Dermis microvascular lymphatic vessel endothelial cell (primary cell): ENCODE measurements around the gene ACTR2. TPM values are rescaled to one million over a fixed set of nuclear protein-coding genes. Genes with fewer than 3 reads are reported as not detected.
"Not testable (repeated sequence)": the region's sequence is repeated elsewhere in the genome, so short reads cannot be mapped to it uniquely, and the experiment has no call there.

Experiments
- DNase-seq, 2 donors: peaks; one replicate each; pipeline versions ENCODE4 v3.0.0 to v3.0.0-alpha.2; 2010; ENCODE audit warnings: low read depth in 2 of 2
- total RNA-seq: library from RNA; depleted of rRNA; stranded (reverse); fragments of >200 nt; gene quantifications from 2 replicates; pipeline ENCODE4 v1.2.1, GENCODE V29; 2014

ACTR2 gene
- total RNA-seq, 1 donor from 2014 or later, result 95.9 TPM

DNA sequence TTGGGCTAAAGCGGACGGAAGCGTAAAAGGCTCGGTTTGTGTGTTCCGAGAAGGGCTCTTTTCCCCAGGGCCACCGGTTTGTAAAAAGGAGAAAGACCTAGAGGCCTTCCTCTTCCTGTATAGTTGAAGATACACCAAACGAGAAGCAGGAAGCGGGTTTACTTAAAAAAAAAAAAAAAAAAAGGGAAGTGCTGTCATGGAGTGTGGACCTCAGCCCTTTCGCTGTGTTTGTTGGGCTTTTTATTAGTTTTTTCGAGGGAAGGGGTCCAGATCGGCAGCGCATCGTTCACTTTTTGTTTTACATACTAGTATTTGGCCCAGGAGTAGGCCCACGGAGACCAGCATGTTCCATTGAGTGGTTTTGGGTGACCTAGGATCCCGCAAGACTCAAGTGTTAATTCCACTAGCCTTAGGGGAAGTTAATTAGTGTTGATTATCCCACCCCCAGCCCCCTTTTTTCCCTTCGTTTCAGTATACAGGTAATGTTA, 676 bp downstream of the ACTR2 start:
- peak; percentile 31 to 49 for DNase-seq

DNA sequence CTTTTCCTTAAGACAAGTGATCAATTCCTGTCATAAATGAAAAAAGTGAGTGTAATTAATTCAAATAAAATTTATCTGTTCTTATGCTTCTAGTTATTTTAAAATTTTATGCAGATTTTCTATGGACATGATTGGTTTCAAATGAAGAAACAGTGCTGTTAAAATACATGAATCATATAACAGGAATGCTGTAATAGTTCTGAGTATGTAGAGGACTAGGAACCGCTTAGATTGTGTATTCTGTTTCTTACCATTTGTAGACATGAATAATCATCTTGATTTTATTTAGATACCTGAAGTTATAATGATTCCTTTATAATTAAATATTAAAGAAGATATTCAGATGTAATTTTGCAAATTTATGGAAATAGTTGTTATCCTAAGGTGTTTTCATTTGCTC, 3.5 kb downstream of the ACTR2 start:
- no peak for DNase-seq

DNA sequence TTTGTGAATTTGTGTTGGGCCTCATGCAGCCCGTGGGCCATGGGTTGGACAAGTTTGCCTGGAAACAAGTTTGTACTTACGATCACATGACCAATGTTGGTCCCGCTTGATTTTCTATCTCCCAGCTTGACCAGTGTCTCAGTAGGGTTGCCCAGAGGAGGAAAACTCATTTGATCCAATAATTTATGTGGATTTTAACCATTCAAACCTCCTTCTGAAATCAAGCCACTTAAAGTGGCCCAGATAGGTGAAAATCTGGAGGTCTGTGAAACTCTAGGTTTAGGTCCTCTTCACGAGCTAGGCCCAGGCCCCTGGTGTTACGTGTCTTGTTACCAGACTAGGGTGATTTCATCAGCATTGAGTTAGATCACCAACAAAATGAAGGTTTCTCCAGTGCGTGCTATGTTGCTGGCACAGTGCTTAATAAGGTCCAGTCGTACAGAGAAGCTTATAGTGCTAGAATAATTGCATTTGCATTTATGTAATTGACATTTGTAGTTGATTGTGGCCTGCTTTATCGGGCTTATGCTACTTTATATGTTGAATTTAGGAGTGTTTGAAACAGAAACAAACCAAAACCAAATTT, 4.4 kb downstream of the ACTR2 start:
- DNase-seq, result no peak

GRCh38 chr2:65232636-65233035, 5.0 kb downstream of the ACTR2 start:
- DNase-seq, result peak in 1 of 2 donors; percentile 15

DNA sequence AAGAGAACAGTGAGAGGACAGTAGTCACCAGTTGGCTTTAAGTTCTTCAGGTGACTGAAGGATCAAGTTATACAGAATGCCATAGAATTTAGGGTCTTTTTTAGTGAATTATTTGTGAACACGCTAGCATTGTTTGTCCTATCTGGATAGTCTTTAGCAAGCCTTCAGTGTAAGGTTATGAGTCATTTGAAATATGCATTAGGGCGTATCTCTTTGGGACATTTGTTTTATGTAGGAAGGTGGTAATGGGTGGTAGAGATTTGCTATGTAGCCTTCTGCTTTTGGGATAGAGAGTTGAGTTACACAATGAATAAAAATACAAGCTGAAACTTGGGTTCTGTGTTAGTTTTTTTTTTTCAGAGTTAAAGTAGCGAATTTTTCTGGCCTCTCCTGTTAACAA, 13.0 kb downstream of the ACTR2 start:
- DNase-seq, result no peak

DNA sequence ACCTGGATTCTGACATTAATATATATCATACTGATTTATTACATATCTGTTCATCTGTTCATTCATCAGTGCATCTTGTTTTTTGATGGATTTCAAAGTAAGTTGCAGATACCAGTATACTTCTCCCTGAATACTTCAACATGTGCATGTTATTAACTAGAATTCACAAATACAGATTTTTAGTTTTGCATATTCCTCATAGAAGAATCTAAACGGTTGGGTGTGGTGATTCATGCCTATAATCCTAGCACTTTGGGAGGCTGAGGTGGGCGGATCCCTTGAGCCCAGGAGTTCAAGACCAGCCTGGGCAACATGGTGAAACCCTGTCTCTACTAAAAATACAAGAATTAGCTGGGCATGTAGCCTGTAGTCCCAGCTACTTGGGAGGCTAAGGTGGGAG, 16.8 kb downstream of the ACTR2 start:
- DNase-seq, result not testable (repeated sequence)

- no peak for DNase-seq
These were observed 25.0 kb downstream of the ACTR2 start for GRCh38 chr2:65252640-65253039.

DNA sequence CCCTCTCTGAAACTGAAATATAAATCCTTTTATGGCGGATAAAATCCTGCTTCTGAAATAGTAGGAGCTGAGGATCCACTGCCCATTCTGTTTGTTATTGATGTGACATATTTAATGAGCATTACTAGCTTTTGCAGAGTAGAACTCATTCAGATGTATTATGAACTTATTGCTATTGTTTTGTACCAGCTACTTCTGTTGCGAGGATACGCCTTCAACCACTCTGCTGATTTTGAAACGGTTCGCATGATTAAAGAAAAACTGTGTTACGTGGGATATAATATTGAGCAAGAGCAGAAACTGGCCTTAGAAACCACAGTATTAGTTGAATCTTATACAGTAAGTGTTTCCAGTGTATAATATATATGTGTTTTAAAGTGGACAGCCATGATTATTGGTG, 27.7 kb downstream of the ACTR2 start:
- no peak for DNase-seq

DNA sequence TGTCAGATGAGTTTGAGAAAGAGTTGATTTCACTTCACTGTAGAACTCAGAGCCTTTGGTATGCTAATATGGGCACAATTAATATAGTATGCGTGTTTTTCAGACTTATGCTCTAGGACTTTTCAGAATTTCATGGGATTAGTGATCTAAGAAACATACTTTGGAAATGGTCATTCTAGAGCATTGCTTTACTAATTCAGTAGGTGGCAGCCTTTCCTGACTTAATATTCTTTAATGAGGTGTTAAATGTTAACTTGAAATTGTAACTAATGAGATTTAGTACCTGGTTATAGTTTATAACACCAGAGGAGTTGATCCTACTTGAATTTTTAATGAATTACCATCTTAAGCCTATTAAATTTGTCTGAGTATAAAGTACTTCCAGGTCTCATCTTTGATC, 28.4 kb downstream of the ACTR2 start:
- no peak for DNase-seq

DNA sequence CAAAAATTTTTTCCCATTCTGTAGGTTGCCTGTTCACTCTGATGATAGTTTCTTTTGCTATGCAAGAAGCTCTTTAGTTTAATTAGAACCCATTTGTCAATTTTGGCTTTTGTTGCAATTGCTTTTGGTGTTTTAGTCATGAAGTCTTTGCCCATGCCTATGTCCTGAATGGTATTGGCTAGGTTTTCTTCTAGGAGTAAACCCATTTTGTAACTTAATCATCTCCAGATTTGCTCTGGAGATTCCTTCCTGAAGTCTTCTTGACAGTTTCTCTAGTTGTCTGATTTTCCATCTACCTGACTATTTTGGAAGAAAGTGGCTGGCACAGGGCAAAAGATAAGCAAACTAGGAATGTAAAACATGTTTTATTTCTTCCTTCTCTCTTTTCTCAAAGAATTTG, 30.2 kb downstream of the ACTR2 start:
- DNase-seq, result not testable (repeated sequence)

- no peak for DNase-seq
These were observed 34.0 kb downstream of the ACTR2 start for GRCh38 chr2:65261676-65262075.

DNA sequence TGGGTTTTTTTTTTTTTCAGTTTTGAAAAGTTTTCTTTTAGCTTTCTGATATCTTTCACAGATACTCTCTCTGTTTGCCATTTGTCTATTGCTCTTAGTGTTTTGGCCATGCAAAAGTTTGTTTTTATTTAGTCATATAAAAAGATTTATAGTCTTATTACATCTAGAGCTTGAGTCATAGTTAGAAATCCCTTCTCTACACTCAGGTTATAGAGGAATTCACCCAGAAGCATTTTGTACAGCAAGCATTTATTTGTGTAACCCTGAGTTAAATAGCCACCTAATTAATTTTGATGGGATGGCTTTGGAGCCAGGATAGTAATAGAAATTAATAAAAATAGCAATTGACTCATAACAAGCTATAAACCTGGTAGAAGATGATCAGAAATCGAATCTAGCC, 35.6 kb downstream of the ACTR2 start:
- no peak for DNase-seq

DNA sequence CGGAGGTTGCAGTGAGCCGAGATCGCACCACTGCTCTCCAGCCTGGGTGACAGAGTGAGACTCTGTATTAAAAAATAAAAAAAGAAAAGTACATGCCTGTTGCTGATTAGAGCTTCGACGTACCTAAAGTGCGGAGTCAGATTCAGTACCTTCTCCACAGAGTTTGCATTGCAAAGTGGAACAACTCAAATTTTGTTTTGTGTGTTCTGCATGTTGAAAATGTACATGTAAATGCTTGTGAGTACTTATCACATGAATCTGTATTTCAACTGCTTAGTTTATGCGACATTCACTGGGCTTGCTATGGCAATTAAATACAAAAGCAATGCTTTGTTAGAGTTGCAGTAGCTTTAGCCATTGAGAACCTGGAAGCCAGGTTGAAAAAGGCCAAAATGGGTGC, 36.4 kb downstream of the ACTR2 start:
- DNase-seq, result no peak

DNA sequence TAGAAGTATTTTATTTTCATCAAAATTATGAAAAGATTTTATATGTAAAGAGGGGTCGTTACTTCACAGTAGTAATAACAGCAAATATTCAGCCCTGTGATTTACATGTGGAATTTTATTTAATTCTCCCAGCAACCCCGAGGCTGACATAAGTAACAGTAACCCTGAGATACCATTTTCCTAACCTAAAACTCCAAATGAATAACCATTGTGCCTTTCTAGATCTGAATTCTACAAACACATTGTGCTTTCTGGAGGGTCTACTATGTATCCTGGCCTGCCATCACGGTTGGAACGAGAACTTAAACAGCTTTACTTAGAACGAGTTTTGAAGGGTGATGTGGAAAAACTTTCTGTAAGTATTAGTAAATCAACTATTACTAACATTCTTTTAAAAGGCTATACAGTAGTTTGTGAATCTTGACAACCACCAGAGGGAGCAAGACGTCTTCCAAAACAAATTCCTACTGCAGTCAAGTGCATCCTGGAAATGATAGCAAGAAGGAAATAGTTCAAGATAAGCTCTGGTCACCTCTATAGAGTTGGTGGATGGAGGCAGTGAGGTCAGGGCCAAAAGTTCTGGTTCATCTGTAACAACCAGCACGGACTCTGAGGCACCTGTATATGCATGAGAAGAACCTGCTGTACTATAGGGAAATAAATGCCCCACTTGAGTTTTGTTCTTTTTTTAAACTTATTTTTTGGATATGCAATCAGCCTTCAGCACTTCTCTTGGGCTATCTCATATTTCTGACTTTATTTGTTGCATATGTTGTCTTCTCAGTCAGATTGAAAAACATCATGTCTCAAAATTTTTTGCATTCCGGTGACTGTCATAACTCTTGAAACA, 37.4 kb downstream of the ACTR2 start:
- DNase-seq, result peak; percentile 74 to 81

GRCh38 chr2:65265671-65266045, 38.0 kb downstream of the ACTR2 start:
- no peak for DNase-seq

GRCh38 chr2:65267008-65267407, 39.4 kb downstream of the ACTR2 start:
- no peak for DNase-seq

GRCh38 chr2:65268957-65269356, 41.3 kb downstream of the ACTR2 start:
- DNase-seq, result no peak

GRCh38 chr2:65273344-65273743, 45.7 kb downstream of the ACTR2 start:
- no peak for DNase-seq

- no peak for DNase-seq
These were observed 47.7 kb downstream of the ACTR2 start for GRCh38 chr2:65275141-65275915.

GRCh38 chr2:65276609-65277008, 49.0 kb downstream of the ACTR2 start:
- peak in 1 of 2 donors; percentile 72 for DNase-seq

GRCh38 chr2:65277118-65277517, 49.5 kb downstream of the ACTR2 start:
- no peak for DNase-seq

- DNase-seq, result no peak
These were observed 50.3 kb downstream of the ACTR2 start for GRCh38 chr2:65277791-65278483.
